DMS153 (cell line): Measurements from ENCODE around the gene NDUFAF3.

Source experiments
- DNase-seq: peaks from one replicate; lab custom pipeline; 2025; lab: John Stamatoyannopoulos, UW

Gene NDUFAF3

GRCh38 chr3:49021813-49022687 is at the start of gene NDUFAF3:
Gene NDUFAF3, plus strand, starts transcription at chr3:49022121. Its CDS starts 24 bp downstream, at chr3:49022145.
- DNase-seq, result peak; percentile 68

GRCh38 chr3:48974076-48974864 is 47.7 kb upstream of the NDUFAF3 start:
- no peak for DNase-seq

GRCh38 chr3:48979451-48979850 is 42.5 kb upstream of the NDUFAF3 start:
- DNase-seq, result no peak

- no peak for DNase-seq
Observed at GRCh38 chr3:48980295-48980694, 41.6 kb upstream of the NDUFAF3 start.

GRCh38 chr3:48982016-48982415 is 39.9 kb upstream of the NDUFAF3 start:
- DNase-seq, result no peak

GRCh38 chr3:48982686-48983085 is 39.2 kb upstream of the NDUFAF3 start:
- no peak for DNase-seq

- DNase-seq, result no peak
Observed at GRCh38 chr3:48983096-48983495, 38.8 kb upstream of the NDUFAF3 start.

- no peak for DNase-seq
Observed at GRCh38 chr3:48984663-48985062, 37.3 kb upstream of the NDUFAF3 start.

GRCh38 chr3:48985831-48986376 is 36.0 kb upstream of the NDUFAF3 start:
- no peak for DNase-seq

GRCh38 chr3:48989126-48989795 is 32.7 kb upstream of the NDUFAF3 start:
- DNase-seq, result no peak

GRCh38 chr3:48989796-48990635 is 31.9 kb upstream of the NDUFAF3 start, which contains the start of gene P4HTM:
Gene P4HTM, plus strand, starts transcription at chr3:48990241. Its CDS starts 16 bp downstream, at chr3:48990257.
- no peak for DNase-seq

GRCh38 chr3:48990636-48991469 is 31.1 kb upstream of the NDUFAF3 start:
- no peak for DNase-seq

- no peak for DNase-seq
Observed at GRCh38 chr3:48991851-48992545, 29.9 kb upstream of the NDUFAF3 start.

- no peak for DNase-seq
Observed at GRCh38 chr3:48993834-48994233, 28.1 kb upstream of the NDUFAF3 start.

- DNase-seq, result no peak
Observed at GRCh38 chr3:48996640-48997039, 25.3 kb upstream of the NDUFAF3 start.

- DNase-seq, result no peak
Observed at GRCh38 chr3:48997102-48997635, 24.8 kb upstream of the NDUFAF3 start.

- DNase-seq, result peak; percentile 37
Observed at GRCh38 chr3:48997714-48998637, 23.9 kb upstream of the NDUFAF3 start.
